SK-N-SH treated with all-trans-retinoic acid at 6 μM for 48 hours (cell line): ENCODE measurements around the gene UCHL1.

Experiments used
- ARNTL ChIP-seq: fragments of 450-650 bp; formaldehyde crosslinking; IDR thresholded peaks from 2 replicates; pipeline ENCODE4 v1.5.0; 2020; ENCODE audit warnings: low read depth, mild to moderate bottlenecking, moderate library complexity, borderline replicate concordance
- BACH2 ChIP-seq: fragments of 250-450 bp; sonication (Bioruptor Pico); IDR thresholded peaks from 2 replicates; pipeline ENCODE4 v1.9.0; 2021; ENCODE audit warnings: mild to moderate bottlenecking, borderline replicate concordance
- CSDC2 ChIP-seq: fragments of 250-450 bp; sonication (Bioruptor Pico); IDR thresholded peaks from 2 replicates; pipeline ENCODE4 v1.5.0; 2020; ENCODE audit warnings: mild to moderate bottlenecking, moderate library complexity
- GLIS3 ChIP-seq: fragments of 250-450 bp; sonication (Bioruptor Pico); IDR thresholded peaks from 2 replicates; pipeline ENCODE4 v1.5.0; 2020; ENCODE audit warnings: mild to moderate bottlenecking, moderate library complexity
- RARB ChIP-seq: fragments of 250-450 bp; sonication (Bioruptor Pico); IDR thresholded peaks from 2 replicates; pipeline ENCODE4 v1.8.0; 2021; ENCODE audit warnings: mild to moderate bottlenecking, moderate library complexity
- SNAI2 ChIP-seq: fragments of 250-450 bp; sonication (Bioruptor Pico); IDR thresholded peaks from 2 replicates; pipeline ENCODE4 v1.5.0; 2020; ENCODE audit warnings: mild to moderate bottlenecking, moderate library complexity
- TCF4 ChIP-seq: fragments of 250-450 bp; sonication (Bioruptor Pico); IDR thresholded peaks from 2 replicates; pipeline ENCODE4 v1.8.0; 2021; ENCODE audit warnings: mild to moderate bottlenecking, moderate library complexity, borderline replicate concordance
- ZFP3 ChIP-seq: fragments of 250-450 bp; sonication (Bioruptor Pico); IDR thresholded peaks from 2 replicates; pipeline ENCODE4 v1.5.0; 2020; ENCODE audit warnings: mild to moderate bottlenecking, moderate library complexity
- ZFP30 ChIP-seq: fragments of 450-650 bp; formaldehyde crosslinking; IDR thresholded peaks from 2 replicates; pipeline ENCODE4 v1.5.0; 2022; ENCODE audit warnings: mild to moderate bottlenecking, moderate library complexity
- ZNF565 ChIP-seq: fragments of 450-650 bp; formaldehyde crosslinking; conservative IDR thresholded peaks from 2 replicates; pipeline ENCODE4 v1.5.0; 2020; ENCODE audit warnings: low read depth, mild to moderate bottlenecking, moderate library complexity
- ZNF8 ChIP-seq: fragments of 450-650 bp; formaldehyde crosslinking; IDR thresholded peaks from 2 replicates; pipeline ENCODE4 v1.5.0; 2020; ENCODE audit warnings: mild to moderate bottlenecking, moderate library complexity
- TF ChIP-seq, protein P1 (sequence below): fragments of 250-450 bp; sonication (Bioruptor Pico); IDR thresholded peaks from 2 replicates; pipeline ENCODE4 v1.5.1; 2020; ENCODE audit warnings: low read depth, mild to moderate bottlenecking, moderate library complexity
- TF ChIP-seq, protein P2 (sequence below): fragments of 250-450 bp; sonication (Bioruptor Pico); IDR thresholded peaks from 2 replicates; pipeline ENCODE4 v1.5.0; 2020; ENCODE audit warnings: mild to moderate bottlenecking, moderate library complexity
- TF ChIP-seq, protein P3 (sequence below): fragments of 250-450 bp; sonication (Bioruptor Pico); IDR thresholded peaks from 2 replicates; pipeline ENCODE4 v1.8.0; 2020; ENCODE audit warnings: mild to moderate bottlenecking, moderate library complexity, borderline replicate concordance

DNA sequence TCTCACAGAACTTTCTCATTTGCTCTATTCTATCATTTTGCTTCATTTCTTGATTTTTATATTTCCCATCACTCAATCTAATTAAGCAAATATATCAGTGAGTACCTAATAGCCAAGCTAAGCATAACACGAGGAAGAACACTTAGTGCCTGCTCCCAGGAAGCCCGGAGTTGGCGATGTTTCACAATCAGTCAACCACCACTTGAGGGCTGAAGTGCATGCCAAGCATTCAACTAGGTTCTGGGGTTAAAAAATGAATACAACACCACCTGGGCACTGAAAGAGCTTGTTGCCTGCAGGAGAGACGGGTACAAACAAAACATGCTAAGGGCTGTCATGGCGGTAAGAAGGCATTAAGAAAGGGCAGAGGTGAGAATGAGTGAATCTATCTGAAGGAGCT, 47.5 kb downstream of the UCHL1 start:
- TF ChIP-seq, protein P1, sequence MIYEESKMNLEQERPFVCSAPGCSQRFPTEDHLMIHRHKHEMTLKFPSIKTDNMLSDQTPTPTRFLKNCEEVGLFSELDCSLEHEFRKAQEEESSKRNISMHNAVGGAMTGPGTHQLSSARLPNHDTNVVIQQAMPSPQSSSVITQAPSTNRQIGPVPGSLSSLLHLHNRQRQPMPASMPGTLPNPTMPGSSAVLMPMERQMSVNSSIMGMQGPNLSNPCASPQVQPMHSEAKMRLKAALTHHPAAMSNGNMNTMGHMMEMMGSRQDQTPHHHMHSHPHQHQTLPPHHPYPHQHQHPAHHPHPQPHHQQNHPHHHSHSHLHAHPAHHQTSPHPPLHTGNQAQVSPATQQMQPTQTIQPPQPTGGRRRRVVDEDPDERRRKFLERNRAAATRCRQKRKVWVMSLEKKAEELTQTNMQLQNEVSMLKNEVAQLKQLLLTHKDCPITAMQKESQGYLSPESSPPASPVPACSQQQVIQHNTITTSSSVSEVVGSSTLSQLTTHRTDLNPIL (CRISPR knock-in tag) = no peak
- no peak for TF ChIP-seq CSDC2 (CRISPR knock-in tag)
- TF ChIP-seq ARNTL (CRISPR knock-in tag) = no peak
- TF ChIP-seq TCF4 (CRISPR knock-in tag) = no peak
- TF ChIP-seq, protein P2, sequence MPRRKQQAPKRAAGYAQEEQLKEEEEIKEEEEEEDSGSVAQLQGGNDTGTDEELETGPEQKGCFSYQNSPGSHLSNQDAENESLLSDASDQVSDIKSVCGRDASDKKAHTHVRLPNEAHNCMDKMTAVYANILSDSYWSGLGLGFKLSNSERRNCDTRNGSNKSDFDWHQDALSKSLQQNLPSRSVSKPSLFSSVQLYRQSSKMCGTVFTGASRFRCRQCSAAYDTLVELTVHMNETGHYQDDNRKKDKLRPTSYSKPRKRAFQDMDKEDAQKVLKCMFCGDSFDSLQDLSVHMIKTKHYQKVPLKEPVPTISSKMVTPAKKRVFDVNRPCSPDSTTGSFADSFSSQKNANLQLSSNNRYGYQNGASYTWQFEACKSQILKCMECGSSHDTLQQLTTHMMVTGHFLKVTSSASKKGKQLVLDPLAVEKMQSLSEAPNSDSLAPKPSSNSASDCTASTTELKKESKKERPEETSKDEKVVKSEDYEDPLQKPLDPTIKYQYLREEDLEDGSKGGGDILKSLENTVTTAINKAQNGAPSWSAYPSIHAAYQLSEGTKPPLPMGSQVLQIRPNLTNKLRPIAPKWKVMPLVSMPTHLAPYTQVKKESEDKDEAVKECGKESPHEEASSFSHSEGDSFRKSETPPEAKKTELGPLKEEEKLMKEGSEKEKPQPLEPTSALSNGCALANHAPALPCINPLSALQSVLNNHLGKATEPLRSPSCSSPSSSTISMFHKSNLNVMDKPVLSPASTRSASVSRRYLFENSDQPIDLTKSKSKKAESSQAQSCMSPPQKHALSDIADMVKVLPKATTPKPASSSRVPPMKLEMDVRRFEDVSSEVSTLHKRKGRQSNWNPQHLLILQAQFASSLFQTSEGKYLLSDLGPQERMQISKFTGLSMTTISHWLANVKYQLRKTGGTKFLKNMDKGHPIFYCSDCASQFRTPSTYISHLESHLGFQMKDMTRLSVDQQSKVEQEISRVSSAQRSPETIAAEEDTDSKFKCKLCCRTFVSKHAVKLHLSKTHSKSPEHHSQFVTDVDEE (CRISPR knock-in tag) = no peak
- no peak for TF ChIP-seq BACH2 (CRISPR knock-in tag)
- no peak for TF ChIP-seq ZFP30 (CRISPR knock-in tag)
- no peak for TF ChIP-seq ZFP3 (CRISPR knock-in tag)
- TF ChIP-seq ZNF565 (CRISPR knock-in tag) = no peak
- TF ChIP-seq RARB = no peak
- TF ChIP-seq, protein P3, sequence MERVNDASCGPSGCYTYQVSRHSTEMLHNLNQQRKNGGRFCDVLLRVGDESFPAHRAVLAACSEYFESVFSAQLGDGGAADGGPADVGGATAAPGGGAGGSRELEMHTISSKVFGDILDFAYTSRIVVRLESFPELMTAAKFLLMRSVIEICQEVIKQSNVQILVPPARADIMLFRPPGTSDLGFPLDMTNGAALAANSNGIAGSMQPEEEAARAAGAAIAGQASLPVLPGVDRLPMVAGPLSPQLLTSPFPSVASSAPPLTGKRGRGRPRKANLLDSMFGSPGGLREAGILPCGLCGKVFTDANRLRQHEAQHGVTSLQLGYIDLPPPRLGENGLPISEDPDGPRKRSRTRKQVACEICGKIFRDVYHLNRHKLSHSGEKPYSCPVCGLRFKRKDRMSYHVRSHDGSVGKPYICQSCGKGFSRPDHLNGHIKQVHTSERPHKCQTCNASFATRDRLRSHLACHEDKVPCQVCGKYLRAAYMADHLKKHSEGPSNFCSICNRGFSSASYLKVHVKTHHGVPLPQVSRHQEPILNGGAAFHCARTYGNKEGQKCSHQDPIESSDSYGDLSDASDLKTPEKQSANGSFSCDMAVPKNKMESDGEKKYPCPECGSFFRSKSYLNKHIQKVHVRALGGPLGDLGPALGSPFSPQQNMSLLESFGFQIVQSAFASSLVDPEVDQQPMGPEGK = no peak
- TF ChIP-seq ZNF8 (CRISPR knock-in tag) = no peak
- TF ChIP-seq SNAI2 (CRISPR knock-in tag) = no peak
- TF ChIP-seq GLIS3 (CRISPR knock-in tag) = no peak
